Psoas muscle (tissue), 8 donors: ENCODE measurements around the gene MMP3. TPM values are rescaled to one million over a fixed set of nuclear protein-coding genes. Genes with fewer than 3 reads are reported as not detected.

Source experiments
- ATAC-seq, 4 donors: fragments of 200-7000 bp; cut with Tn5 transposase; one replicate each; pipeline ENCODE4 v1.9.1; 2020; ENCODE audit warnings: moderate library complexity in 3 of 4, mild to moderate bottlenecking in 2 of 4
- DNase-seq, 2 donors: peaks; one replicate each; pipeline ENCODE4 v3.0.0-alpha.2; 2020
- H3K27ac ChIP-seq: fragments of 200-600 bp; one replicate; pipeline ENCODE4 v1.8.0; 2022
- H3K27me3 ChIP-seq, 3 donors: fragments of 200-600 bp in 1 of 3; one replicate each; pipeline versions ENCODE4 v1.6.1 to v1.8.0; 2013 to 2022; ENCODE audit warnings: low read length in 2 of 3, mild to moderate bottlenecking in 2 of 3, moderate library complexity in 1 of 3; ENCODE audit not compliant: insufficient read depth in 3 of 3
- H3K36me3 ChIP-seq, 2 donors: fragments of 200-600 bp in 1 of 2; one replicate each; pipeline versions ENCODE4 v1.6.1 to v1.8.0; 2013 to 2022; ENCODE audit warnings: low read depth in 1 of 2, mild to moderate bottlenecking in 1 of 2, moderate library complexity in 1 of 2; ENCODE audit not compliant: insufficient read depth in 1 of 2
- H3K4me1 ChIP-seq: fragments of 200-600 bp; one replicate; pipeline ENCODE4 v1.8.0; 2022
- H3K4me3 ChIP-seq: fragments of 200-600 bp; one replicate; pipeline ENCODE4 v1.8.0; 2022; ENCODE audit warnings: mild to moderate bottlenecking
- H3K9me3 ChIP-seq: fragments of 200-600 bp; one replicate; pipeline ENCODE4 v1.8.0; 2022
- CTCF ChIP-seq: fragments of 200-600 bp; IDR thresholded peaks from one replicate; pipeline ENCODE4 v1.8.0; 2022; ENCODE audit warnings: antibody characterized with exemption
- WGBS, 3 donors: extraction: QIAGEN DNeasy Blood & Tissue Kit; methylation state at CpG; one replicate each; pipeline versions ENCODE4 v1.1.6 to v1.1.7; 2013; 5-methylcytosine and 5-hydroxymethylcytosine counted together
- intact Hi-C, 2 donors: fragments of 100-400 bp; cut with DNase I; formaldehyde crosslinking; loops; one replicate each; pipeline versions ENCODE4 v1.11.0 to v1.14.2; 2022
- polyA plus RNA-seq, 3 donors: library from polyadenylated mRNA; stranded (reverse); fragments of 200-250 nt; gene quantifications; one replicate each; pipeline ENCODE4 v1.2.3, GENCODE V29; 2013
- total RNA-seq, 4 donors: library from RNA; stranded (reverse); fragmentation: NEBNext Ultra II Directional in 2 of 4; extraction: Animal tissue kit (Norgen Biotek cat#: 25700) in 2 of 4; gene quantifications; one replicate each; pipeline versions ENCODE4 v1.2.1 to v1.2.4, GENCODE V29; 2021 to 2023
- donor health status: healthy with polysubstance abuse.
- donor health status: DM: no; HTN: no; CAD: no; lungs with moderate emphysema.
- donor health status: Bipolar disorder and iron deficiency.
- donor health status: healthy.
- donor health status: DM: yes; HTN: yes; CAD: no.
- donor health status: DM: no; HTN: no; CAD: no.
- donor health status: DM: no; HTN: no; CAD: no.
- donor health status: DM: yes; HTN: yes; CAD: no.

The MMP3 gene
- total and polyA plus RNA-seq, 7 donors = 0.17 to 7.3 (median 1.1) TPM

GRCh38 chr11:102831489-102832440, 11.6 kb downstream of the MMP3 start:
- DNase-seq (peak; percentile 43 to 64), ATAC-seq (no peak)
- H3K4me3 ChIP-seq = no peak overlapping the region
- no peaks in the 10 kb centered on the region for H3K9me3 ChIP-seq
- no peak for TF ChIP-seq CTCF
- no peak overlapping the region for H3K27ac ChIP-seq
- intact Hi-C loops = no loop called here
- no peaks in the 10 kb centered on the region for H3K4me1 ChIP-seq
- no peaks in the 10 kb centered on the region for H3K27me3 ChIP-seq
- H3K36me3 ChIP-seq = no peaks in the 10 kb centered on the region
- 41 to 48% (median 44%) methylated on average over 38 of the region's 38 CpGs for WGBS, 3 donors

DNA sequence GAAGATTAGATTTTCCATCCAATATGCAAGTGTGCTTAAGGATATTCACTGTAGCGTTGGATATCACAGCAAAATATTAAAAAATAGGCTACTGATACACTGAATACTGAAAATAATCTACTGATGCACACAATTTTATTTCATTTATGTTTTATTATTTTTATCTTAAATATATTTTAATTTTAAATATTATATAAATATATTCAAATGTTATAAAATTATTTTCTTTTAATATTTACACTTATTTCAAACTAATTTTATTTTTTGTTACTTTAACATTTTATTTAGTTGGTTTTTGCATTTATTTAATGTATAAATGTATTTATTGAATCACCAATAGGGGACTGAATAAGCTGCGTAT, 12.3 kb downstream of the MMP3 start:
- no peaks in the 10 kb centered on the region for H3K9me3 ChIP-seq
- no peaks in the 10 kb centered on the region for H3K36me3 ChIP-seq
- H3K4me3 ChIP-seq = no peak overlapping the region
- WGBS, 3 donors = 63 to 70% (median 64%) methylated on average over 2 of the region's 2 CpGs
- H3K27ac ChIP-seq = no peak overlapping the region
- no peaks in the 10 kb centered on the region for H3K27me3 ChIP-seq
- DNase-seq (no peak), ATAC-seq (no peak)
- no peak for TF ChIP-seq CTCF
- no peaks in the 10 kb centered on the region for H3K4me1 ChIP-seq
- intact Hi-C loops = no loop called here

DNA sequence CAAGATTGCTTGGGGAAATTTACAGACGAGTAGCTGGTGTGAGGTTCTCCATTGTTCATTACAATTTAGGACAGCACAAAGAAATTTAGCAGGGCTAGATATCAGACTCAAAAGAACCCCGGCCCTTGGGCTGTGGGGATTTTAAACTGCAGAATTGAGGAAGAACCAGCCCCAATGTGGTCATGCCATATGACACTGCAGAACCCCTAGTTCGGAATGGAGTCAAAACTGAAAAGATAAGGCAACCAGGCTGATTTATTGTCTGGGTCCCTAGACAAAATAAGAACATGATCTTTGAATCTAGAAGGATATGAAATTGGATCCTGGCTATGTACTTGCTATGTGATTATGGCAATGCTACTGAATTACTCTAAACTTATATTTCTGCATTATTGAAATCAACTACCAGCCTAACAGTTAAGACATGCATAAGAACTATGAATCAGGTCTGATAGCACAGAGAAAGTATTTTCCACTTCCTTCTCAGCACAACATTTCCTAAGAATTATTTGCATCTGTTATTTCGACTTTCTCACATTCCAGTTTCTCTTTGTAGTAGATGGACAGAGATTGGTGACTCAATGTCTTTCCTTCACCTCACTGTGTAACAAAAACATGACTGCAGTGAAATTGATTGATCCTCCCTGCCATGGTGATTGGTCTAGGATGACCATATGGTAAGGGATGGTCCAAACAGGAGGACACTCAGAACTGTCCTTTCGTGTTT, 13.2 kb downstream of the MMP3 start:
- no peaks in the 10 kb centered on the region for H3K36me3 ChIP-seq
- H3K4me3 ChIP-seq = no peak overlapping the region
- no peaks in the 10 kb centered on the region for H3K4me1 ChIP-seq
- H3K9me3 ChIP-seq = no peaks in the 10 kb centered on the region
- ATAC-seq (no peak), DNase-seq (no peak)
- WGBS, 3 donors = 57 to 71% (median 62%) methylated on average over 5 of the region's 5 CpGs
- no peak for TF ChIP-seq CTCF
- H3K27me3 ChIP-seq = no peaks in the 10 kb centered on the region
- no peak overlapping the region for H3K27ac ChIP-seq
- intact Hi-C loops = no loop called here

- DNase-seq (no peak), ATAC-seq (no peak)
- 50 to 58% (median 58%) methylated on average over 6 of the region's 6 CpGs for WGBS, 3 donors
- TF ChIP-seq CTCF = no peak
- Histone ChIP-seq H3K36me3 (no peaks in the 10 kb centered on the region), H3K9me3 (no peaks in the 10 kb centered on the region), H3K27ac (no peak overlapping the region), H3K27me3 (no peaks in the 10 kb centered on the region), H3K4me3 (no peak overlapping the region), H3K4me1 (no peaks in the 10 kb centered on the region)
- intact Hi-C loops = no loop called here
Measured at GRCh38 chr11:102829316-102830000, 14.0 kb downstream of the MMP3 start.
